HepG2 (cell line): ENCODE results near the gene ACO1. TPM values are rescaled to one million over a fixed set of nuclear protein-coding genes. Genes with fewer than 3 reads are reported as not detected.

Experiments
- ELF1 ChIP-seq: sonication (generic); formaldehyde crosslinking; IDR thresholded peaks from 2 replicates; pipeline ENCODE4 v1.4.0; 2020; ENCODE audit warnings: missing genetic modification reagents
- FLYWCH1 ChIP-seq: sonication (generic); formaldehyde crosslinking; IDR thresholded peaks from 2 replicates; pipeline ENCODE4 v1.8.1; 2023; ENCODE audit warnings: mild to moderate bottlenecking, missing genetic modification reagents
- GPN1 ChIP-seq: sonication (generic); formaldehyde crosslinking; IDR thresholded peaks from 2 replicates; pipeline ENCODE4 v1.5.1; 2020; ENCODE audit warnings: missing genetic modification reagents, borderline replicate concordance
- HMGXB3 ChIP-seq: sonication (generic); formaldehyde crosslinking; IDR thresholded peaks from 2 replicates; pipeline ENCODE4 v1.4.0; 2020; ENCODE audit warnings: missing genetic modification reagents, borderline replicate concordance
- KAT8 ChIP-seq: IDR thresholded peaks from 2 replicates; pipeline ENCODE4 v1.6.1; 2016; ENCODE audit warnings: missing genetic modification reagents, missing compliant biosample characterization
- NFE2L2 ChIP-seq: fragments of 150-350 bp; IDR thresholded peaks from 2 replicates; pipeline ENCODE4 v1.6.1; 2014; ENCODE audit warnings: low read length
- POGZ ChIP-seq: sonication (generic); formaldehyde crosslinking; IDR thresholded peaks from 2 replicates; pipeline ENCODE4 v1.4.0; 2020; ENCODE audit warnings: mild to moderate bottlenecking, missing genetic modification reagents
- RFX3 ChIP-seq: IDR thresholded peaks from 2 replicates; pipeline ENCODE4 v1.6.1; 2016; ENCODE audit warnings: missing biosample characterization, missing genetic modification reagents
- SKIL ChIP-seq: sonication (generic); formaldehyde crosslinking; IDR thresholded peaks from 2 replicates; pipeline ENCODE4 v1.8.0; 2022; ENCODE audit warnings: missing genetic modification reagents, mild to moderate bottlenecking, moderate library complexity, borderline replicate concordance
- ZNF142 ChIP-seq: sonication (generic); formaldehyde crosslinking; IDR thresholded peaks from 2 replicates; pipeline ENCODE4 v1.4.0; 2020; ENCODE audit warnings: missing genetic modification reagents
- ZNF264 ChIP-seq: sonication (generic); formaldehyde crosslinking; IDR thresholded peaks from 2 replicates; pipeline ENCODE4 v1.4.0; 2020; ENCODE audit warnings: missing genetic modification reagents
- ZNF580 ChIP-seq: IDR thresholded peaks from 2 replicates; pipeline ENCODE4 v1.6.1; 2016; ENCODE audit warnings: low read depth, borderline replicate concordance
- ZNF704 ChIP-seq: sonication (generic); formaldehyde crosslinking; IDR thresholded peaks from 2 replicates; pipeline ENCODE4 v1.8.1; 2023; ENCODE audit warnings: mild to moderate bottlenecking, inconsistent platforms, moderate library complexity, missing genetic modification reagents, borderline replicate concordance
- ZNF879 ChIP-seq: sonication (generic); formaldehyde crosslinking; IDR thresholded peaks from 2 replicates; pipeline ENCODE4 v1.8.1; 2023; ENCODE audit warnings: missing genetic modification reagents
- polyA plus RNA-seq, 8 experiments: library from polyadenylated mRNA; depleted of rRNA in 3 of 8; stranded (reverse) in 7 of 8; unstranded in 1 of 8; fragments of >200 nt; fragmentation: Illumina TruSeq in 4 of 8; extraction: Trizol in 4 of 8; gene quantifications; 2 replicates each; pipeline versions ENCODE4 v1.2.1 to v1.2.3, GENCODE V29; 2011 to 2016; ENCODE audit warnings: low read depth in 4 of 8, missing spikeins in 1 of 8, mixed read lengths in 1 of 8; ENCODE audit not compliant: insufficient read depth in 1 of 8
- total RNA-seq, 5 experiments: library from RNA; depleted of rRNA; stranded (reverse); fragments of >200 nt; fragmentation: Illumina TruSeq; extraction: Trizol; gene quantifications; 2 replicates each; pipeline ENCODE4 v1.2.3, GENCODE V29; 2016; ENCODE audit warnings: low read depth in 1 of 5

ACO1 gene
- total and polyA plus RNA-seq, 2 of the 13 experiments (the other 11 are each of a cell fraction or from before 2014, with no cell fraction given): 20.1 to 48.2 TPM

GRCh38 chr9:32426278-32426939, 42.0 kb downstream of the ACO1 start (continued):
- TF ChIP-seq ZNF142: no peak
- TF ChIP-seq KAT8 (CRISPR knock-in tag): peak; percentile 49; the same call in 1 of the 2 replicates
- TF ChIP-seq POGZ (CRISPR knock-in tag): peak; percentile 60; the same call in 1 of the 2 replicates
- TF ChIP-seq HMGXB3 (CRISPR knock-in tag): peak; percentile 59; the same call in 1 of the 2 replicates
- TF ChIP-seq ZNF879 (CRISPR knock-in tag): no peak
- no peak for TF ChIP-seq GPN1
- no peak for TF ChIP-seq ELF1 (CRISPR knock-in tag)
- TF ChIP-seq SKIL: peak; percentile 45; the same call in 1 of the 2 replicates
- no peak for TF ChIP-seq FLYWCH1 (CRISPR knock-in tag)
- TF ChIP-seq NFE2L2: no peak
- TF ChIP-seq RFX3 (CRISPR knock-in tag): no peak
- no peak; the same call in 1 of the 2 replicates for TF ChIP-seq ZNF704
- TF ChIP-seq ZNF580 (CRISPR knock-in tag): peak; percentile 43; the same call in 1 of the 2 replicates
- TF ChIP-seq ZNF264 (CRISPR knock-in tag): no peak
